Activated T-cell treated with anti-CD3 and anti-CD28 coated beads, Interleukin-2, amount 50 U/mL, for 1 hour (primary cell): ENCODE data around the gene CNTNAP1.
"Not testable (repeated sequence)": the region's sequence is repeated elsewhere in the genome, so short reads cannot be mapped to it uniquely, and the experiment has no call there.

Experiments used
- DNase-seq: peaks from one replicate; pipeline ENCODE4 v3.0.0-alpha.2; 2020

CNTNAP1 gene

GRCh38 chr17:42686520-42687128 is 4.3 kb downstream of the CNTNAP1 start:
- DNase-seq: no peak

GRCh38 chr17:42687707-42688320 is 5.5 kb downstream of the CNTNAP1 start:
- DNase-seq: no peak

- DNase-seq: no peak
Measured at GRCh38 chr17:42690596-42690995, 8.3 kb downstream of the CNTNAP1 start.

GRCh38 chr17:42691021-42691545 is 8.8 kb downstream of the CNTNAP1 start:
- DNase-seq: no peak

GRCh38 chr17:42692489-42692888 is 10.2 kb downstream of the CNTNAP1 start:
- no peak for DNase-seq

- no peak for DNase-seq
Measured at GRCh38 chr17:42694524-42694923, 12.2 kb downstream of the CNTNAP1 start.

GRCh38 chr17:42695500-42695899 is 13.2 kb downstream of the CNTNAP1 start:
- no peak for DNase-seq

GRCh38 chr17:42697108-42697811 is 14.9 kb downstream of the CNTNAP1 start:
- no peak for DNase-seq

GRCh38 chr17:42698736-42699414 is 16.5 kb downstream of the CNTNAP1 start:
- peak; percentile 1 for DNase-seq

- no peak for DNase-seq
Measured at GRCh38 chr17:42699415-42699740, 17.0 kb downstream of the CNTNAP1 start.

- no peak for DNase-seq
Measured at GRCh38 chr17:42700586-42701289, 18.4 kb downstream of the CNTNAP1 start.

GRCh38 chr17:42702446-42702845 is 20.1 kb downstream of the CNTNAP1 start:
- no peak for DNase-seq

GRCh38 chr17:42704490-42704836 is 22.1 kb downstream of the CNTNAP1 start:
- DNase-seq: no peak

- DNase-seq: no peak
Measured at GRCh38 chr17:42704837-42705494, 22.6 kb downstream of the CNTNAP1 start.

- DNase-seq: peak; percentile 47
Measured at GRCh38 chr17:42706732-42707131, 24.4 kb downstream of the CNTNAP1 start.

GRCh38 chr17:42708588-42708987 is 26.3 kb downstream of the CNTNAP1 start:
- no peak for DNase-seq

- no peak for DNase-seq
Measured at GRCh38 chr17:42709561-42709960, 27.2 kb downstream of the CNTNAP1 start.

- no peak for DNase-seq
Measured at GRCh38 chr17:42720996-42721583, 38.8 kb downstream of the CNTNAP1 start.

GRCh38 chr17:42723636-42724035 is 41.3 kb downstream of the CNTNAP1 start:
- no peak for DNase-seq

- DNase-seq: no peak
Measured at GRCh38 chr17:42725143-42725542, 42.8 kb downstream of the CNTNAP1 start.

GRCh38 chr17:42740699-42741098 is 58.4 kb downstream of the CNTNAP1 start:
- no peak for DNase-seq

- not testable (repeated sequence) for DNase-seq
Measured at GRCh38 chr17:42742916-42743315, 60.6 kb downstream of the CNTNAP1 start.
